Ectodermal cell (in vitro differentiated cells): ENCODE results near the gene EHF. TPM values are rescaled to one million over a fixed set of nuclear protein-coding genes. Genes with fewer than 3 reads are reported as not detected.

Source experiments
- H3K27ac ChIP-seq: 2 replicates; pipeline ENCODE4 v1.7.0; 2013; ENCODE audit warnings: mild to moderate bottlenecking, low read depth, low read length; ENCODE audit not compliant: insufficient read depth, poor library complexity, severe bottlenecking
- H3K27me3 ChIP-seq: 2 replicates; pipeline ENCODE4 v1.7.0; 2013; ENCODE audit warnings: mild to moderate bottlenecking, low read length; ENCODE audit not compliant: insufficient read depth, control insufficient read depth, poor library complexity, severe bottlenecking
- H3K36me3 ChIP-seq: one replicate; pipeline ENCODE4 v1.7.0; 2013; ENCODE audit warnings: low read length; ENCODE audit not compliant: control insufficient read depth, insufficient read depth
- H3K4me1 ChIP-seq: one replicate; pipeline ENCODE4 v1.7.0; 2013; ENCODE audit warnings: low read length; ENCODE audit not compliant: control insufficient read depth, insufficient read depth
- H3K4me3 ChIP-seq: 2 replicates; pipeline ENCODE4 v1.7.0; 2013; ENCODE audit warnings: low read depth, low read length, control low read depth; ENCODE audit not compliant: insufficient read depth
- H3K9me3 ChIP-seq: 2 replicates; pipeline ENCODE4 v1.7.0; 2013; ENCODE audit warnings: mild to moderate bottlenecking, low read length, moderate library complexity; ENCODE audit not compliant: control insufficient read depth
- WGBS, 2 experiments: methylation state at CpG; one replicate each; pipeline ENCODE4 v1.1.7; 2013; ENCODE audit warnings: missing lambda C conversion rate in 2 of 2; 5-methylcytosine and 5-hydroxymethylcytosine counted together
- polyA plus RNA-seq, 4 experiments: library from polyadenylated mRNA; stranded (reverse); fragments of 50-300 nt; gene quantifications; one replicate each; pipeline ENCODE4 v1.2.3, GENCODE V29; 2013

The EHF gene
- not detected for polyA plus RNA-seq (2013, experiment 1 of 4)
- polyA plus RNA-seq (2013, experiment 2 of 4): 0.12 TPM
- 0.11 TPM for polyA plus RNA-seq (2013, experiment 3 of 4)
- not detected for polyA plus RNA-seq (2013, experiment 4 of 4)

GRCh38 chr11:34620820-34621792 lies at the start of gene EHF:
EHF (plus strand) TSS chr11:34621093; CDS start chr11:34642631, 21,538 bp downstream.
- H3K27me3 ChIP-seq: no peaks in the 10 kb centered on the region
- H3K9me3 ChIP-seq: no peaks in the 10 kb centered on the region
- H3K36me3 ChIP-seq: no peaks in the 10 kb centered on the region
- H3K27ac ChIP-seq: no peak within 1 kb of the TSS
- H3K4me3 ChIP-seq: no peak within 1 kb of the TSS
- no peaks in the 10 kb centered on the region for H3K4me1 ChIP-seq
- 89 to 93% methylated on average over 6 to 7 of the region's 7 CpGs for WGBS, 2 experiments

GRCh38 chr11:34573537-34573936 lies 47.4 kb upstream of the EHF start:
- Histone ChIP-seq H3K27me3 (no peaks in the 10 kb centered on the region), H3K4me1 (no peaks in the 10 kb centered on the region), H3K4me3 (no peak overlapping the region), H3K9me3 (no peaks in the 10 kb centered on the region), H3K27ac (no peak overlapping the region), H3K36me3 (no peaks in the 10 kb centered on the region)
- WGBS, 2 experiments: 88 to 98% methylated on average over 7 of the region's 7 CpGs

- Histone ChIP-seq H3K27me3 (no peaks in the 10 kb centered on the region), H3K27ac (no peak overlapping the region), H3K36me3 (no peaks in the 10 kb centered on the region), H3K4me1 (no peaks in the 10 kb centered on the region), H3K4me3 (no peak overlapping the region), H3K9me3 (no peaks in the 10 kb centered on the region)
- 93 to 99% methylated on average over 3 to 4 of the region's 4 CpGs for WGBS, 2 experiments
Observed at GRCh38 chr11:34575261-34575660, 45.6 kb upstream of the EHF start.

GRCh38 chr11:34575671-34576070 lies 45.2 kb upstream of the EHF start:
- H3K27me3 ChIP-seq: no peaks in the 10 kb centered on the region
- no peaks in the 10 kb centered on the region for H3K9me3 ChIP-seq
- H3K36me3 ChIP-seq: no peaks in the 10 kb centered on the region
- 96 to 100% methylated on average over 1 to 2 of the region's 2 CpGs for WGBS, 2 experiments
- H3K27ac ChIP-seq: no peak overlapping the region
- no peak overlapping the region for H3K4me3 ChIP-seq
- H3K4me1 ChIP-seq: no peaks in the 10 kb centered on the region

- 91 to 94% methylated on average over 1 to 3 of the region's 3 CpGs for WGBS, 2 experiments
- H3K36me3 ChIP-seq: no peaks in the 10 kb centered on the region
- H3K27ac ChIP-seq: no peak overlapping the region
- H3K4me3 ChIP-seq: no peak overlapping the region
- no peaks in the 10 kb centered on the region for H3K27me3 ChIP-seq
- H3K9me3 ChIP-seq: no peaks in the 10 kb centered on the region
- H3K4me1 ChIP-seq: no peaks in the 10 kb centered on the region
Observed at GRCh38 chr11:34576331-34576730, 44.6 kb upstream of the EHF start.

- H3K36me3 ChIP-seq: no peaks in the 10 kb centered on the region
- no peak overlapping the region for H3K27ac ChIP-seq
- no peaks in the 10 kb centered on the region for H3K27me3 ChIP-seq
- WGBS, 2 experiments: 85 to 87% methylated on average over 4 of the region's 4 CpGs
- H3K4me1 ChIP-seq: peaks cover 12% of the 10 kb centered on the region
- no peak overlapping the region for H3K4me3 ChIP-seq
- no peaks in the 10 kb centered on the region for H3K9me3 ChIP-seq
Observed at GRCh38 chr11:34583818-34584217, 37.1 kb upstream of the EHF start.

- no peak overlapping the region for H3K27ac ChIP-seq
- 69 to 94% methylated on average over 1 to 2 of the region's 2 CpGs for WGBS, 2 experiments
- no peaks in the 10 kb centered on the region for H3K36me3 ChIP-seq
- H3K27me3 ChIP-seq: no peaks in the 10 kb centered on the region
- peaks cover 12% of the 10 kb centered on the region for H3K4me1 ChIP-seq
- H3K4me3 ChIP-seq: no peak overlapping the region
- H3K9me3 ChIP-seq: no peaks in the 10 kb centered on the region
Observed at GRCh38 chr11:34585304-34585734, 35.6 kb upstream of the EHF start.

- H3K36me3 ChIP-seq: no peaks in the 10 kb centered on the region
- no peak overlapping the region for H3K4me3 ChIP-seq
- H3K4me1 ChIP-seq: peaks cover 12% of the 10 kb centered on the region
- H3K9me3 ChIP-seq: no peaks in the 10 kb centered on the region
- H3K27me3 ChIP-seq: no peaks in the 10 kb centered on the region
- WGBS, 2 experiments: 42 to 60% methylated on average over 4 of the region's 4 CpGs
- peak overlapping the region; percentile 77 for H3K27ac ChIP-seq
Observed at GRCh38 chr11:34585735-34586487, 35.0 kb upstream of the EHF start.

- 75 to 77% methylated on average over 12 of the region's 12 CpGs for WGBS, 2 experiments
- H3K4me3 ChIP-seq: no peak overlapping the region
- no peaks in the 10 kb centered on the region for H3K36me3 ChIP-seq
- peaks cover 12% of the 10 kb centered on the region for H3K4me1 ChIP-seq
- H3K27ac ChIP-seq: no peak overlapping the region
- no peaks in the 10 kb centered on the region for H3K27me3 ChIP-seq
- H3K9me3 ChIP-seq: no peaks in the 10 kb centered on the region
Observed at GRCh38 chr11:34586488-34587281, 34.2 kb upstream of the EHF start.
